Hematopoietic multipotent progenitor cell treated with erythropoietin and hydrocortisone succinate and interleukin-3 and kit ligand, for 17 days (in vitro differentiated cells): ENCODE results near the gene BCDIN3D.
"Not testable (repeated sequence)": the region's sequence is repeated elsewhere in the genome, so short reads cannot be mapped to it uniquely, and the experiment has no call there.

Experiments
- DNase-seq: peaks from one replicate; pipeline ENCODE4 v3.0.0-alpha.2; 2015; ENCODE audit warnings: low spot score

Gene BCDIN3D

GRCh38 chr12:49876070-49876469, 33.2 kb upstream of the BCDIN3D start:
- no peak for DNase-seq

DNA sequence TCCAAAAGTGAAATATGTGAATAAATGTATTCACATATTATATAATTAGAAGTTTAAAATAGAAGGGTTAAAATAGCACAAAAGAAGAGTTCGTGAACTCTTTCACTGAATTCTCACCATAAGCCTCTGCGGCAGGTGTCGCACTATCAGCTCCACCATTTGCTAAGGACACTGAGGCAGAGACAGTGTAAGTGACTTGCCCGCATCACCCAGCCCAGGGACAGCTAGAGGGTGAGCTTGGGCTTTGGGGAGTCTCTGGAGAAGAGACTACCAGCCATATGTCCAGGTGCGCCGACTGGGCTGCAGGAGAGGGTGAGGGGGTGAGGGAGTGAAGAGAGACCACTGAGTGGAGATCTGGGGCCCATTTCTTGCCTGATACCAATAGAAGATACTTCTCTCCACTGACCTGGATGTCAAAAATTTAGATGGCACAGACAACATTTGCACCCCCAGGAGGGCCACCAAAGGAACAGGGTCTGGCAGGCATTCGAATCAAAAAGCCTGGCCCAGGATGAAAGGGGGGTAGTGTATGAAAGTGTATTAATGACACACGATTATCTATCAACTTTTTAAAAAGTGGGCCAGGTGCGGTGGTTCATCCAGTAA, 32.3 kb upstream of the BCDIN3D start:
- no peak for DNase-seq

- no peak for DNase-seq
Observed at GRCh38 chr12:49874142-49874897, 31.4 kb upstream of the BCDIN3D start.

- DNase-seq, result no peak
Observed at GRCh38 chr12:49873361-49873934, 30.5 kb upstream of the BCDIN3D start.

DNA sequence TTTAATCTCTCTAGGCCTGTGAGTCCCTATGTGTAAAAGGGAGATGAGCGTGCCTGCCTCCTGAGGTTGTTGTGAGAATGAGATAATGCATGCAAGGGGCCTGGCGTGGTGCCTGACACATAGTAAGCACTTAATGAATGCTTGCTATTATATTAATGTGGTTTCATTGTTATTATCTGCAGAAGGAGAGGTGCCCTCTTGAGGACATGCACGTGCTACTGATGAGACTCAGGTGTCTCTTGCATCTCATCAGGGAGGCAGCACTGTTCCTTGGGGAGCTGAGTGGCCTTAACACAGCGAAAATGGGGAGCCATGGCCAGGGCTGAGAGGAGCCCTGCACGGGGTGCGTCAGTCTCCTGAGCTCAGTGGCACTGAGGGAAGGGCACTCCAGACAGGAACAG, 29.9 kb upstream of the BCDIN3D start:
- DNase-seq, result no peak

GRCh38 chr12:49872381-49872780, 29.5 kb upstream of the BCDIN3D start:
- no peak for DNase-seq

DNA sequence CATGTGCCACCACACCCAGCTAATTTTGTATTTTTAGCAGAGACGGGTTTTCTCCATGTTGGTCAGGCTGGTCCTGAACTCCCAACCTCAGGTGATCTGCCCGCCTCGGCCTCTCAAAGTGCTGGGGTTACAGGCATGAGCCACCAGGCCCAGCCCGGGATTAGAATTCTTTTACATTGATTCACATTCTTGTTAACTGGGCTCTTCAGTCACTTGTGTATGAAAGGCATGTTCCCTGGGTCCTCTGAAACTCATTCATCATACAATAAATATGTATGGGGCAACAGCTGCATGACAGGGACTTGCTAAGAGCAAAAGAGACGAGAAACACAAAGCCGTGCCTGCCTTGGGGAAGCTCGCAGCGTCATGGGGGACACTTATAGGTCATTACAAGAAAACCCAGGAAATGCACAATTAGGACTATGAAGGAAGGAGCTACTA, 28.9 kb upstream of the BCDIN3D start:
- DNase-seq, result not testable (repeated sequence)

DNA sequence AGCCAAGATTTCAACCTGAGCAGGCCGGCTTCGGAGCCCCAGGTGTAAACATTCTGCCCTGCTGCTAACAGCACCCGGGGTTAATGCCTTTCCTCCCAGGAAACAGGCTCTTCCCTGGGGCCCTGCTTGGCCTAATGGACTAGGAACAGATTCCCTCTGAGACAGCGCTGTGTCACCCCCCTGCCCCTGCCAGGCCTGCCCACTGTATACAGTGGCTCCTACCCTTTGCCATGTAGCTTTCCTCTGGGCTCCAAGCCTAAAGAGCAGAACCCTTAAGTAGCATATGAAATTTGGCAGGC, 28.3 kb upstream of the BCDIN3D start:
- no peak for DNase-seq

DNA sequence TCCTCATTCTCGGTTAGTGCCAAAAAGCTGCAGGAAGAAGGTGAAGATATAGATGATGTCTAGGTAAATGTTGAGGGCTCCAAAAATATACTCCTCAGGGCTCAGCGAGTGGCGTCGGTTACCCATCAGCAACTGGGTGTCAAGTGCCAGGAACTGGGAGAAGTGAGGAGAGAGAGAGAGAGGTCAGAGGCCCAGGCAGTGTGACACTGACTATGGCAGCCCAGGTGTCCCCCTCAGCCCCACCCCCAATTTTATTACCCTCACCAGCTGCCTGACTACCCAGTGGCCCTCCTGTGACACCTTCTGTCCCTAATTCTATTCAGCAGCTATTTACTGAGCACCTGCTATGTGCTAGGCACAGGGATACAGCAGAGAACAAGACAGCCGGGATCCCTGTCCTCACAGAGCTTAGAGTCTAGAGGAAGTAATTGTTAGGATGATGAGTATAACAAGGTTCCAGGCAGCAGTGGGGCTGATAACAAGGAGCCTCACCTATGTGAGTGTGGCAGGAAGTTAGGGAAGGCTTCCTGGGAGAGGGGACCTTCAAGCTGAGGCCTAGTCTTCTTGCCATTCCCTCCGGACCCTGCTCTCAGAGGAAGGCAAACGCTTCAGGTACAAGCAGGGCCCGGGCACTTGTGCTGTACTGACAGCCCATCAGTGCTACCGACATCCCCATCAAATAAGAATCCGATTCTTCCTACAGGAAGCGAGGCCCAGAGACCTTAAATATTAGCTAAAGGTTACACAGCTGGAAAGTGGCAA, 27.8 kb upstream of the BCDIN3D start:
- no peak for DNase-seq

- no peak for DNase-seq
Observed at GRCh38 chr12:49869816-49870500, 27.1 kb upstream of the BCDIN3D start.

DNA sequence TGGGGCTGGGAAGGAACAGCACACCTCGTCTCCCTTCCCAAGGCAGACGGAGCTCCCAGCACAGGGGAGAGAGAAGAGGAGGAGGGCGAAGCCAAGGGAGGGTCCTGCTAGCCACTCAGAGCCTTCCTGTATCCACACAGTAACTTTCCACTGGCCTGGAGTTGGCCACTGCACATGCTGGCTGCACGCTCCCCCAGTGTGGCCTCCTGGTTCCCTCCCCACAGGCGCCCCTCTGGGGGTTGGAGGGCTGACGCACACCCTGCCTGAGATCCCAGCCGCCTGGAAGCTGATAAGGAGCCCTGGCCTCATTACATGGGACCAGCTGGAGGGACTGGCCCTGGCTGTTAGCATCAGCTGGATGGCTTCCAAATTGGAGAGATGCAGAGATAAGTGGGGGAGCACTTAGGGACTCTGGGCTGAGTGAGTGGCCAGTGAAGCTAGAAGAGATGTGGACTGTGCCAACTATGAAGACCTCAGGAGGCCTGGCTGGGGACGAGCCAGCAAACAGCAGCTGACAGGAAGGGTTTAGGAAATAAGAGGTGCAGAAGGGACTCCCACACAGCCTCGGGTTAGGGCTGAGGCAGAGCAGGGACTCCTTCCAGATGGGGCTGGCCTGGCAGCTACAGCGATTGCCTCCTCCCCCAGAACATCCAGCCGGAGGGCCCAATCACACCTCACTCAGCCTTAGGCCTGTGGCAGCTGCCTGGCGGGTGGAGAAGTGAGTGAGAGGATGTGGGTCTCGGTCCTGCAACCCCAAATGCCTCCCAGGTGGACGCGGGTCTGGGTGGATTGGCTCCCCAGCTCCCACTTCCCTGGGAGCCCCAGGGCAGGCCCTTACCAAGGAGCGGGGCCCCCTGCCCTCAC, 26.3 kb upstream of the BCDIN3D start:
- DNase-seq, result peak; percentile 8

GRCh38 chr12:49868449-49868848, 25.5 kb upstream of the BCDIN3D start:
- no peak for DNase-seq

DNA sequence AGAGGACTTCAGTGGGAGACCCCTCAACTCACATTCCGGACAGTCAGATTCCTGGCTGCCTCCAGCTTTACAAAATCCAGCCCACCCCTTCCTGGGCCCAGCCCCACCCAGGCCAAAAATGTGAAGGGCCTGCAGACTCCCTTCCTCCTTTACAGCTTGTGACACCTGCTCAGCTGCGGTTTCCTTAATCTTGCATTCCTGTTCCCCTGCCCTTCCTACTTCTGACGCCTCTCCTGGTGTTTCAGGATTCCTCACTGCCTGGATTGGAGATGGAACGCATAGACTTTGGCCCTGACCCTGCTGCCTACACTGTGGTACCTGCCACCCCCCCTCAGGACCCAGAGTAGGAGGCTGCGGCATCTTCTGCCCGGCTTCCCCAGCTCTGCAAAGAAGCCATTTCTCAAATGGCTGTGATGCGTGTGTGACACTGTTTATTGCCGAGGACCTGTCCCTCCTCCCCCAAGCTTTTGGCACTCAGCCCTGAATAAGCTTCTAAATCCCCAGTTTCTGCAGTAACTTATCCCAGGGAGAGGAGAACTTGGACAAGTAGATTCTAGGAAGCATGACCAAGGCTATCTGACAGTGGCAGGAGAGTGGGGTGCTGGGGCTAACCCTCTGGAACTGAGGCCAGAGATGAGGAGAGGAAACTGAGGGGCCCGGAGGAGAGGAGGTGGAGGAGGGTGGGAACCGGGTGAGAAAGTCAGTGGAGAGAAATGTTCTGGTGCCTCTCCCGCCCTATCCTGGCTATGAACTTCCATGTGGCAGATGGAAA, 24.9 kb upstream of the BCDIN3D start:
- no peak for DNase-seq

DNA sequence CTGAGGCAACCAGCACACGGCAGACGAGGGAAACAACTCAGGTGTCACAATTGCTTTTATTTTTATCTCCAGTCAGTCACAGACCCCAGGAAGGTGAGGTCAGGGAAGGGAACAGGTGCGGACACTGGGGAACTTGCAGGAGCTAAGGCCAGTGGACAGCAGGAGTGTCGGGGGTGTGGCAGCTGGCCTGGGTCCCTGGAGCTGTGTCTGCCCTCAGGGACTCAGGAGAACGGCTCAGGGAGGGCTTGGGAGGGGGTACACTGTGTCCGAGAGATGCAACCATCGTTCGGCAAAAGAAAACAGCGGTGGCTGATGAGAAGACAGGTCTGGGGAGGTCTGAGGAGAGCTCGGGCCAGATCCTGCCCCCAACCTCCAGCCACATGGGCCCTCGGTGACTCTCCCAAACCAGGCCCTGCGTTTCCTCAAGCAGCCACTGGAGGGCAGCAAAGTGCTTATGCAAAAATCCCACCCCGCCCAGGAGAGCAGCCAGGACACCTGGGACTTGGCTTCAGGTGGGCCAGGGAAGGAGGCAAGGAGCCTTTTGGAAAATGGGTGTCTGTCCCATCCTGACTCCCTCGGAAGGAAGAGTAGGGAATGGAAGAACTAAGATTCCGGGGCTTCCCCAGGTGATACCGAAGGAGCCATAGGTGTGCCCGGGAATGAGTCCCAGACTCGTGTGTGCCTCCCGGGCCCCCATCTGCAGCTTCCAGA, 24.1 kb upstream of the BCDIN3D start:
- DNase-seq, result peak; percentile 72

DNA sequence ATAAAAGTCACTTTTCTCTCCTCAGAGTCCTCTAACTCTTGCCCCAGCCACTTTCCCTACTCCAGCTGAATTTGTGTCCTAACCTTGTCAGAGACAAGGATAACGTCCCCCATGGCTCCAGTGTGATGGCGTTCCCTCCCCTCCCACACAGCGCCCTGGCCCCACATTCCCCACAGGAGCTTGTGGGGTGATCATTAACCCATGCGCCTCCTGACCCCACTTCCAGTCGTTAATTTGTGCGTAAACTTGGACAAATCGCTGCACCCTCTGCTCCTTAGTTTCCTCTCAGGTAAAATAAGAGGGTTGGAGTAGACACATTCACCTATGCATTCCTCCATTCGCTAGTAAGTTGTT, 22.9 kb upstream of the BCDIN3D start:
- no peak for DNase-seq

GRCh38 chr12:49865109-49865781, 22.3 kb upstream of the BCDIN3D start:
- no peak for DNase-seq

DNA sequence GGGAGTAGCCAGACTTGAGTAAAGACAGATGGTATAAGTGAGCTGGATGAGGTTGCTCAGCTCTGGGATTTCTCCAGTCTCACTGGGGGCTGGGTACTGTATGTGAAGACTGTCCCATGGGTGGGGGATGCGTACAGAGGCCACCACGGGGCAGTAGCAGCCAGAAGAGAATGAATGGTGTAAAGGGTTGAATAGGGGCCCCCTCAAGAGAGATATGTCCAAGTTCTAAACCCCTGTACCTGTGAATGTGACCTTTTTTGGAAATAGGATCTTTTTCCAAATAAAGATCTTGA, 21.8 kb upstream of the BCDIN3D start:
- DNase-seq, result no peak

GRCh38 chr12:49863946-49864797, 21.3 kb upstream of the BCDIN3D start:
- no peak for DNase-seq

DNA sequence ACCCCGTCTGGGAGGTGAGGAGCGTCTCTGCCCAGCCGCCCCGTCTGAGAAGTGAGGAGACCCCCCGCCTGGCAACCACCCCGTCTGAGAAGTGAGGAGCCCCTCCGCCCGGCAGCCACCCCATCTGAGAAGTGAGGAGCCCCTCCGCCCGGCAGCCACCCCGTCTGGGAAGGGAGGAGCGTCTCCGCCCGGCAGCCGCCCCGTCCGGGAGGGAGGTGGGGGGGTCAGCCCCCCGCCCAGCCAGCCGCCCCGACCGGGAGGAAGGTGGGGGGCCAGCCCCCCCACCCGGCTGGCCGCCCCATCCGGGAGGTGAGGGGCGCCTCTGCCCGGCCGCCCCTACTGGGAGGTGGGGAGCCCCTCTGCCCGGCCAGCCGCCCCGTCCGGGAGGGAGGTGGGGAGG, 18.0 kb upstream of the BCDIN3D start:
- DNase-seq, result not testable (repeated sequence)
